Fibroblast of skin of right quadriceps (primary cell): ENCODE results near the gene TMCC3.
"Not testable (repeated sequence)": the region's sequence is repeated elsewhere in the genome, so short reads cannot be mapped to it uniquely, and the experiment has no call there.

Experiments used
- DNase-seq: peaks from one replicate; pipeline ENCODE4 v3.0.0-alpha.2; 2013

The TMCC3 gene

GRCh38 chr12:94650143-94651056, at the start of gene TMCC3:
TMCC3 (minus strand) TSS chr12:94650557; CDS start chr12:94650430, 127 bp downstream.
- no peak for DNase-seq

DNA sequence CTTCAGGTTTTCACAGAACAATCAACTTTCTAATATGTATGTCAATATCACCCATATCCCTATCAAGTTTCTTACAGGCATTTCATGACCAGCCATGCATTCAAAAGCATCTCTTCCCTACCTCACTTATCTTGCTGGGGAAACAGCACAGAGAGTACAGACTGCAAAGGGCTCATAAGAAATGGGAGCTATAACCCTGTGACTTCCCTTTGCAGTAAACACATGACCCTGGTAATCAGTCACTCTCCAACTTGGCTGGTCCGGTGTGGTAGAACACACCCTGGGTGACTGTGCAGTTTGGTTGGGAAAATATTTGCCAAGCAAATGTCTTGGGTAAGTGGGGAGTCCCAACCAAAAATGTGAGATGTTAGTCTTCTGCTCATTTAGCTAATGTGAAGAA, 49.4 kb upstream of the TMCC3 start:
- no peak for DNase-seq

DNA sequence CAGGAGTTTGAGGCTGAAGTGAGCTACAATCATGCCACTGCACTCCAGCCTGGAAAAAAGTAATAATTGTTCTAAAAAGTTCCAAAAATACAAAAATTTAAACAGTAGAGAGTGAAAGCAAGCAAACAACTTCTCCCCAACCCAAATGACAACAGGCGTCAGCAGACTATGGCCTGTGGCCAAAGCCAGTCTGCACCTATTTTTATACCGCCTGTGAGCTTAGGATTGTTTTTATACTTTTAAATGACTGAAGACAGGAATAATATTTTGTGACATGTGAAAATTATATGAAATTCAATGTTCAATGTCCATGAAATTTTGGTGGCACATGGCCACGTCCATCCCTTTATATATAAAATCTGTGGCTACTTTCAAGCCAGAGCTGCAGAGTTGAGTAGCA, 48.2 kb upstream of the TMCC3 start:
- no peak for DNase-seq

GRCh38 chr12:94697631-94698030, 47.3 kb upstream of the TMCC3 start:
- no peak for DNase-seq

- no peak for DNase-seq
Observed at GRCh38 chr12:94694732-94695131, 44.4 kb upstream of the TMCC3 start.

GRCh38 chr12:94692826-94693225, 42.5 kb upstream of the TMCC3 start:
- DNase-seq: not testable (repeated sequence)

GRCh38 chr12:94690198-94690771, 39.9 kb upstream of the TMCC3 start:
- peak; percentile 13 for DNase-seq

DNA sequence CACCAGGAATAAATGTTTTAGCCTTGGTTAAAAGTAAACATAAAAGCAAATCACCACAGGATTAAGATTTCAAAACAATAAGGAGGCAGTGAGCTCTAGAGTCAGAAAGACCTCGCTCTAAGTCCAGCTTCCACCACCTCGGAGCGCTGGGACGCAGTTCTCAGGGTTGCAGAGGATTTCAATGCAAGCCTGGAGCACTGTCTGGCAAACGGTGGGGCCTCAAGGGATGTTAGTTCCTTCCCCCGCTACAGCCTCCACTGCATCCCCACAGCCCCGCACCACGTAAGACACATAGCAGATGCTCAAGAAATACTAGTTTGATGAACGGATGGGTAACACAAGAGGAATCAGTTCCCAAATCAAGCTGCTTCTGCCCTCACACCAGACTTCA, 39.3 kb upstream of the TMCC3 start:
- DNase-seq: no peak

- peak; percentile 62 for DNase-seq
Observed at GRCh38 chr12:94689002-94689645, 38.8 kb upstream of the TMCC3 start.

GRCh38 chr12:94687891-94688290, 37.5 kb upstream of the TMCC3 start:
- DNase-seq: no peak

DNA sequence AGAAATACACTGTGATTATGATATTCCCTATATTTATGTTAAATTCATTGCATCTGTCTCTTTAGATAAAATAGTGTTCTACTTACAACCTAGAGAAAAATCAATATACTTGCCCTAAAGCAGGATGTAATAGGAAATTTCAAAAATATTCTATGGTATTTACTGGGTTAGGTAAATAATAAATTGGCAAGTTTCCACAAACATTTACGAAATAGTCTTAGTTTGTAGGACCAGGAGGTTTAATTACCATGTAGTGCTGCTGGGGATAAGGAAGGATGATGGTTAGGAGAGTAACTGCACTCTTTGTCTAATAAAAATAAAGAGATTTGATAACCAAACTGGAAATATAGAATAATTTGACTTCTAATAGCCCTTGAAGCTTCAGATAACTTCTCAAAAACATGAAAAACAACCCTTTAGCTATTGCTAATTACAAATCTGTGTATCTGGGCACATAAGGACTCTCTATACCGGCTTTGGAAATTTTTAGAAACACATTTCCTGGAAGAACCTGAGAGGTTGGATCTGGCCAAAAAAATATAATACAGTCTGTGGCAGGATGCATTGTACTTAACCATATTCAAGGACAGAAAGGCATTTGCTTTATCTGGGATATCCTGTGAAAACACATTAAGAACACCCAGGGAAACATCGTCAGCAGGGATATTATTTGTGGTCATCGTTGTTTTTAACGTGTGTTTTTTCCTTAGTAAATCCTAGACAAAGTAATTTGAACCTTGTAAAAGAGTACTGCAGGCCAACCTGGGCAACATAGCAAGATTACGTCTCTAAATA, 36.7 kb upstream of the TMCC3 start:
- no peak for DNase-seq

DNA sequence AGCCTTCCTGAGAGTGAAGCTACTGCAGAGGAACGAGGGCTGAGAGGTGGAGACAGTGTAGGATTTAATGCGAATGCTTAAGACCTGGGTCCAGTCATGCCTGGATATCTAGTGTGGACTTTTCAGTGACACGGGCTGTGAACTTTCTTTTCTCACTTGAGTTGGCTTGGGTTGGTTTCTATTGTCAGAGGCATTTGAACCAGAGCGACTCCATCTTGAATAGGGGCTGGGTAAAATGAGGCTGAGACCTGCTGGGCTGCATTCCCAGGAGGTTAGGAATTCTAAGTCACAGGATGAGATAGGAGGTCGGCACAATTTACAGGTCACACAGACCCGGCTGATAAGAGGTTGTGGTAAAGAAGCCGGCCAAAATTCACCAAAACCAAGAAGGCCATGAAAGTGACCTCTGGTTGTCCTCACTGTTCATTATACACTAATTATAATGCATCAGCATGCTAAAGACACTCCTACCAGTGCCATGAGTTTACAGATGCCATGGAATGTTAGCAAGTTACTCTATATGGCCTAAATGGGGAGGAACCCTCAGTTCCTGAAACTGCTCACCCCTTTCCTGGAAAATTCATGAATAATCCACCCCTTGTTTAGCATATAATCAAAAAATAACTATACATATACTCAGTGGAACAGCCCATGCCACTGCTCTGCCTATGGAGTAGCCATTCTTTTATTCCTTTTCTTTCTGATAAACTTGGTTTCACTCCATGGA, 34.2 kb upstream of the TMCC3 start:
- DNase-seq: no peak

GRCh38 chr12:94679554-94680195, 29.3 kb upstream of the TMCC3 start:
- no peak for DNase-seq

DNA sequence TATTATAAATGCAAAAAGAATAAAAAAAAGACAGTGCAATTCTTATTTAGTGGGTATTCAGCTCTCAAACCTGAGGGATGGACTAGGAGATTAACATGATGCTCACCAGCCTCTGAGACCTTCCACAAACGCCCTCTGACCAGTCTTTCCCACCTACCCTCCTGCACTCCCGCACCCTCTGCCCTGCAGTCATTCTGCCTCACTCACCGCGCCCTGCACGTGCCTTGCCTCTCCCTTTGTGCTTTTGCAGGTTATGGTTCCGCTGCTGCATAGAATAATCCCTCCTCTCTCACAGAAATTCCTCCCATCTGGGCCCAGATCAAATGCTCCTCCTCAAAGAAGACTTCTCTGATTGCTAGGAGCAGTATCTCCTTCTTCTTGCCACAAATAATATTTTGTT, 28.5 kb upstream of the TMCC3 start:
- no peak for DNase-seq

GRCh38 chr12:94678379-94678778, 28.0 kb upstream of the TMCC3 start:
- DNase-seq: no peak

GRCh38 chr12:94677778-94678177, 27.4 kb upstream of the TMCC3 start:
- no peak for DNase-seq

- DNase-seq: no peak
Observed at GRCh38 chr12:94676922-94677321, 26.6 kb upstream of the TMCC3 start.

DNA sequence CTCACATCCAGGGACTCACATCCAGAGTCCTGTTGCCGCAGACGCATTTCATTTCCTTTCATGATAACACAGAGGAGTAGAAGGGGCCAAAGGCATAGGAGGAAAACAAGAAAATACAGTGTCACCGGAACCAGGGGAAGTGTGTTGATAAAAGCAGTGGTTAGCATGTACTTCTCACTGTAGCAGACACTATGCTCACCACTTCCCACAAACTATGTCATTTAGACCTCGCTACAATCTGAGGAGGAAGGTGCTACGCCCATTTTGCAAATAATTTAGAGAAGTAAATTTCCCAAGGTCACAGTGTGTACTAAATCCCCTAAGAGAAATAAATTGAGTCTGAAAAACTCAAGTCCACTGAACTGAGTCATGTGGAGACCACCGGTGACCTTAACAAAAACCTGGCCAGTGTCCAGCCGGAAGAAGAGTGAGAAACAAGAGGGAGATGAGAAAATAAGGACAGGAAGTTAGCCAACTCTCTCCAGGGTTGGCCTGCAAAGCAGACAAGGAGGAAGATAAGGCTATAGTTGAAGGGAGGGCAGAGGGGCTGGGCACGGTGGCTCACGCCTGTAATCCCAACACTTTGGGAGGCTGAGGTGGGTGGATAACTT, 25.8 kb upstream of the TMCC3 start:
- no peak for DNase-seq

DNA sequence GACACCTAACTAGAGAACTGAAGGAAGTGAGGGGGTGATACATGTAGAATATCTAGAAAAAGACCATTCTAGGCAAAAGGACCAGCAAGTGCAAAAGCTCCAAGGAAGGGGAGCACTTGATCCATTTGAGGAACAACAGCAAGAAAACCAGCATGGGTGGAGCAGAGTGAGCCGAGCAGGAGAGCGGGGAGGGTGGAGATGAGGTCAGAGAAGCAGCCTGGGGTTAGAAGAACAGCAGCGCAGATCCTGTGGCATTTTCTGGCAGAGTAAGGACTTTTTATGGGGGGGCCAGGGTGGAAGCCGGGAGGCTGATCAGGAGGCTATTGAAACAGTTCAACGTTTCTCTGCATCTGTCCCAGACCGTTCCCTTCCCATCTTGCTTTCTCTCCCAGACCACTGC, 24.5 kb upstream of the TMCC3 start:
- no peak for DNase-seq

GRCh38 chr12:94674051-94674451, 23.7 kb upstream of the TMCC3 start:
- DNase-seq: no peak

DNA sequence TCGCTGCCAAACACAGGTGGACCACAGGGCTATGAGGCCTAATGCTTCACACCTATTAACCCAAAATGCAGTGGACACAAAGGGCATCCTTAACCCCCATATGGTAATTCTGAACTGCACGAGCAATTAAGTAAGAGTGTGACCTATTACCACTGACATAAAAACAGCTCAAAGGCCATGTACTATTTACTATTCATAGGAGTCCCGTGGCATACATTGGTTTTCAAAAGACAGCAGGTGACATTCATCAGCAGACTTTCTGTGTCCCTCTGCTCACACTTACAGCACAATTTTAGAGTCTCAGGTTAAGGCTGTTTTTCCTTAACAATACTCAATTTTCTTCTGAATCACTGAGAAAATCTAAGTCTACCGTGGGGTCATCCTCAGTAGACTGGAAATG, 23.1 kb upstream of the TMCC3 start:
- DNase-seq: no peak

DNA sequence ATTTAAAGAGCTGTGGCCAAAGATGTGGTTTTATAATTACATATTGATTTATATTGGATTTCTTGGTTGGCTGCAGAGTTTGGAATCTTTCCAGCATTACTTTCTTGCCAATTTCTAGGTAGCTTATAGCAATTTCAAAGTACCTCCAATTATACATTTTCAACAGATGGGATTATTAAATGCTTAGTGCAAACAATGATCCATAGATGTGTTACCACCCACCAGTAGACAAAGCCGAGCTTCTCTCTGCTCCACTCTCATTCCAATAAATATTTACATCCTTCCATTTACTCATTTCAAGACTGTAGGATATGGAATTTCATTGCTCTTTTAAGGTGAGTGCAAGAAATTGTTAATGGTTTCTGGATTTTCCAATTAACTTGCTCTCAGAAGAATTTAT, 21.6 kb upstream of the TMCC3 start:
- no peak for DNase-seq
